ENCODE data around the gene TMEM156.

- TF ChIP-seq CTCF (IDR thresholded peaks at IDR 0.05) (no peak), POLR2A (IDR thresholded peaks at IDR 0.05) (no peak)
Measured at GRCh38 chr4:39043861-39044363, 11.7 kb upstream of the TMEM156 start.

Data from Peyer's patch (tissue), 4 donors.